GM19452 (cell line): Measurements from ENCODE around the gene CARM1.

Experiments used
- ATAC-seq: cut with Tn5 transposase; IDR thresholded peaks from one replicate; pipeline ENCODE4 v1.9.1; 2021; ENCODE audit not compliant: unreplicated experiment

CARM1 gene

DNA sequence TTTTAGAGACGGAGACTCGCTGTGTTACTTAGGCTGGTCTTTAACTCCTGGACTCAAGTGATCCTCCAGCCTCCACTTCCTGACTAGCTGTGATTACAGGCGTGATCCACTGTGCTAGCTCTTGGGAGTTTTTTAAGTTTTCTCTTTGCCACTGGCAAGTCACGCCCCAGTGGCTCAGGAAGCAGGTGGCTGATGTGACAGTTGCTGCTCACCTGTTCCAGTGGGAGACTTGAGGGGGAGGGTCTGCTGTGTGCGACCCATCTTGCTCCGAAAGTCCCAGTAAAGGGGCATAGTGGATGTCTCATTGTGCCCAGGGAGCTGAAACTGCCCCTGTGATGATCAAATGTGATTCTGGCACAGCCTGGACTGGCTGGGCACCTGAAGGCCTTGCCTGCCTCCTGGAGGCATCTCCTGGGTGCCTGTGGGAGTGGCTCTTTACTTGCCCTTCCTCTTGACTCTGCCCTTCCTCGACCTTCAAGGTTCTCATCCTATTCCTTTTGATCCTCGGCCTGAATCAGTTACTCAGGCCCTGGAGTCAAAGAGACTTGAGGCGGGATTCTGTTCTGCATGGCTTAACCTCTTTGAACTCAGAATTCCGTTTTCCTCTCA lies 97.3 kb downstream of the CARM1 start:
- ATAC-seq: no peak

GRCh38 chr19:10971107-10971726 lies 99.9 kb downstream of the CARM1 start:
- no peak for ATAC-seq
